Keratinocyte (primary cell): Measurements from ENCODE around the gene KCNH1.

Experiments used
- CTCF ChIP-seq, 3 experiments: IDR thresholded peaks in 1 of 3; conservative IDR thresholded peaks in 1 of 3; optimal IDR thresholded peaks in 1 of 3; 2 replicates in 2 of 3; 3 replicates in 1 of 3; pipeline versions ENCODE3 to v1.5.1; 2011; ENCODE audit warnings: low read length in 3 of 3, mild to moderate bottlenecking in 3 of 3, moderate library complexity in 2 of 3, control low read depth in 1 of 3, inconsistent platforms in 1 of 3; ENCODE audit not compliant: insufficient read depth in 2 of 3; ENCODE audit errors: extremely low read depth in 1 of 3
- EZH2 ChIP-seq: IDR thresholded peaks from one replicate; pipeline ENCODE4 v1.6.1; 2012; ENCODE audit warnings: inconsistent platforms, mild to moderate bottlenecking, low read length, moderate library complexity

- TF ChIP-seq EZH2, result no peak
- no peak for TF ChIP-seq CTCF (optimal IDR thresholded peaks at IDR 0.05 in 1 of 3, IDR thresholded peaks at IDR 0.05 in 1 of 3, conservative IDR thresholded peaks at IDR 0.05 in 1 of 3; ENCODE audit: extremely low read depth in 1 of 3, insufficient read depth in 2 of 3, low read length in 3 of 3)
Measured at GRCh38 chr1:210696709-210697108, 437.2 kb downstream of the KCNH1 start.
